Measurements from ENCODE around the gene RNF220.
A peak's percentile ranks its signal among the peaks of the same experiment; 100 is the strongest.

The RNF220 gene

GRCh38 chr1:44407430-44408211 is 2.6 kb downstream of the RNF220 start:
- peak; percentile 12 for DNase-seq (ENCODE audit: low spot score)

GRCh38 chr1:44408212-44408582 is 3.1 kb downstream of the RNF220 start:
- no peak for DNase-seq (ENCODE audit: low spot score)

GRCh38 chr1:44408632-44409602 is 3.9 kb downstream of the RNF220 start:
- no peak for DNase-seq (ENCODE audit: low spot score)

- DNase-seq (ENCODE audit: low spot score) = no peak
These were observed 4.7 kb downstream of the RNF220 start for GRCh38 chr1:44409757-44410156.

- DNase-seq (ENCODE audit: low spot score) = no peak
These were observed 6.8 kb downstream of the RNF220 start for GRCh38 chr1:44411861-44412260.

GRCh38 chr1:44412601-44413000 is 7.5 kb downstream of the RNF220 start:
- no peak for DNase-seq (ENCODE audit: low spot score)

- DNase-seq (ENCODE audit: low spot score) = no peak
These were observed 8.7 kb downstream of the RNF220 start for GRCh38 chr1:44413740-44414139.

GRCh38 chr1:44415013-44415412 is 10.0 kb downstream of the RNF220 start:
- no peak for DNase-seq (ENCODE audit: low spot score)

GRCh38 chr1:44416408-44416807 is 11.4 kb downstream of the RNF220 start:
- no peak for DNase-seq (ENCODE audit: low spot score)

GRCh38 chr1:44417351-44418021 is 12.4 kb downstream of the RNF220 start:
- no peak for DNase-seq (ENCODE audit: low spot score)

- DNase-seq (ENCODE audit: low spot score) = no peak
These were observed 13.1 kb downstream of the RNF220 start for GRCh38 chr1:44418022-44418673.

GRCh38 chr1:44419901-44420300 is 14.8 kb downstream of the RNF220 start:
- no peak for DNase-seq (ENCODE audit: low spot score)

- DNase-seq (ENCODE audit: low spot score) = no peak
These were observed 15.5 kb downstream of the RNF220 start for GRCh38 chr1:44420535-44420934.

- DNase-seq (ENCODE audit: low spot score) = no peak
These were observed 16.4 kb downstream of the RNF220 start for GRCh38 chr1:44421446-44421884.

- DNase-seq (ENCODE audit: low spot score) = no peak
These were observed 17.1 kb downstream of the RNF220 start for GRCh38 chr1:44422161-44422560.

- DNase-seq (ENCODE audit: low spot score) = no peak
These were observed 18.8 kb downstream of the RNF220 start for GRCh38 chr1:44423591-44424537.

GRCh38 chr1:44424747-44425146 is 19.7 kb downstream of the RNF220 start:
- no peak for DNase-seq (ENCODE audit: low spot score)

- no peak for DNase-seq (ENCODE audit: low spot score)
These were observed 20.5 kb downstream of the RNF220 start for GRCh38 chr1:44425341-44426082.

GRCh38 chr1:44431861-44432260 is 26.8 kb downstream of the RNF220 start:
- no peak for DNase-seq (ENCODE audit: low spot score)

GRCh38 chr1:44433209-44433608 is 28.2 kb downstream of the RNF220 start:
- DNase-seq (ENCODE audit: low spot score) = no peak

Data from germinal center (tissue), 1 donor.